COLO668 (cell line): Measurements from ENCODE around the gene SPECC1L.

ENCODE experiments used
- DNase-seq: peaks from one replicate; lab custom pipeline; 2025; ENCODE audit not compliant: unreplicated experiment; lab: John Stamatoyannopoulos, UW

The SPECC1L gene

DNA sequence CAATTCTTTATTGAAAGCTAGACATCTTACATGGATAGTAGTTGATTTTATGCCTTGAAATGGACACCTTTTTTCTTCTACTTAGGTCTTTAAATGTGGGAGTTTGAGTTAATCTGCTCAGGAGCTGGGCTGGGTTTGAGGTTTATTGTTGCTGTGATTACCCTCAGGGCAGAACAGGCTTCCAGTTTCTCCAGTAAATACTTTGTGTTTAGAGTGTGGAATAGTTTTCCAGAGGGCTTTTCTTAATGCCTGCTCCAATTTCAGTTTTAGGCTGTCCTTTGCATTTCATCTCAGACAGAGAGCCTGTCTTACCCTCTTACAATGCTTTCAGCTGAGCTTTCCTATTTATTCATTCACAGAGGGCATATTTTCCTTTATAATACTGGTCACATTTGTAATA lies 86.9 kb downstream of the SPECC1L start:
- DNase-seq: no peak

DNA sequence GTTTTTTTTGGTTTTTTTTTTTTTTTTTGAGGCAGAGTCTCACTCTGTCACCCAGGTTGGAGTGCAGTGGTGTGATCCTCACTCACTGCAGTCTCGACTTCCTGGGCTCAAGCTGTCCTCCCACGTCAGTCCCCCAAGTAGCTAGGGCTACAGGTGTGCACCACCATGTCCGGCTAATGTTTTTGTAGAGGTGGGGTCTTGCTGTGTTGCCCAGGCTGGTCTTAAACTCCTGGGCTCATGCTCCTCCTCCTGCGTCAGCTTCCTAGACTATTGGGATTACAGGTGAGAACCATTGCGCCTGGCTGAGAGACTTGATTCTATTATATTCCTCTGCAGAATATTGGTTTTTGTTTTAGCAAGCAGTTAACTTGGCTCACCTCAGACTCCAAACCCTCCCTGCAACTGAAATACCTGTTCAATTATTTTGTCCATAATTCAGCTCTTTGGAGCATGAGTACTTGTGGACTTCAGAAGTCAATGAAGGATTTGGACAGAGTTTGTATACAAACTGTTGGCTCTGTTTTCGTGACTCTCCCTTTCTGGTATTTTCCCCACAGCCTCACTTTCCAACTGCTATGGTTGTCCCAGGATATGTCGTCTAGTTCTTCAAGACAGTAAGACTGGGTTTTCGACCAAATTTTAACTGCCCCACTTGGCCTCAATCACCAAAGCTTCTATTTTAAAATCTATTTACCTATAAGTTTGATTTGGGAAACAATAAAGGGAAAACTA lies 87.6 kb downstream of the SPECC1L start:
- DNase-seq: no peak

DNA sequence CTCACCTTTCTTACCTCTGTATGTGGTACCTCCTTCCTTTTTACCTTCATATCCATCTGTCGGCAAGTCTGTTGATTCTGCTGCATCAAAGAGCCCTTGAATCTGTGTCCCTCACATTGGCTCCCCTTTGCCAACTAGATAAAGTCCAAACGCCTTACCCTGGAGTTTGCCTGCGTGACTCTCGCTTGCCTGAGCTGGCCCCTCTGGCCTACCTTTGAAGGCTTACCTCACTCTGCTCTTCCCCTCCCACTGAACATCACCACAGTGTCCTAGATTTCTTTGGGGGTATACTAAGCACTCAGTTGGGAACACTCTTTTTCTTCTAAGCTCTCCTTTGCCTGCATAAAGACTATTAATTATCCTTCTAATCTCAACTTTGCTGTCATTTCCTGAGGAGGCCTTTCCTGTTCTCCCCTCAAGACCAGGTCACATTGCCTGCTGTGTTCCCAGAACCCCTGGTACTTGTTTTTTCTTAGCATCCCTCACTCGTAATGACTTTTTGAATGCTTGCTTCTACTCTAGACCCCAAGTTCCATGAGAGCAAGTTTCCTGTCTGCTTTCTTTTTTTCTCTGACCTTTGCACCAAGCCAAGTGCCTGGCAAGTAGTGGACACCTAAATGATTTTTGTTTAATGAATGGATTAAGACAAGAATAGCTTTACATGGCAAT lies 89.0 kb downstream of the SPECC1L start:
- no peak for DNase-seq

DNA sequence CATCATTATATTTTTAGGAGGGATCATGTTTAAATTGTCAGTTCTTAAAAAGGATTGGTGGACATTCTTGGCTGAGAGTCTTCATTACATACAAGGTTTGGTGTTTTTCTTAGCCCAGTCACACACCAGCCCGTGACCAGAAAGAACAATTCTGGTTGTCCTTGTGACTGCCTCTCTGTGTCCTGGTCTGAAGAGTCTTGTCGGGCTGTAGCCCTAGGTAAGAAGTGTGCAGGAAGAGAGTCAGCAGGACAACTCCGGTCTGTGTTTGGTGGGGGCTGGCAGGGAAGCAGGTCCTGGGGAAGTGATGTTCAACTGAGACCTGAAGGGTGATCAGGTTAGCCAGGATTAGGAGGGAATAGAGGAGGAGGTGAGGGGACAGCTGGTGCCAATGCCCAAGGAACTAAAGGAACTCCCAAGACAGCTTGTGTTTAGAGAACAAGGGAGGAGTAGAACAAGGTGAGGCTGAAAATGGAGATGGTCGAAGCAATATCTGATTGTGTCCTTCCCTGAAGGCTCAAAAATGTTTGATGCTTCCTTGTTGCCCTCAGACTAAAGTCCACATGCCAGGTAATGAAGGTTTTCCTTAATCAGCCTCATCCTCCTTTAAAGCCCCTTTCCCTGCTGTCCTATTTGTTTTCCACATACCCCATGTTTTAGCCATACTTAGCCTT lies 91.5 kb downstream of the SPECC1L start:
- no peak for DNase-seq

DNA sequence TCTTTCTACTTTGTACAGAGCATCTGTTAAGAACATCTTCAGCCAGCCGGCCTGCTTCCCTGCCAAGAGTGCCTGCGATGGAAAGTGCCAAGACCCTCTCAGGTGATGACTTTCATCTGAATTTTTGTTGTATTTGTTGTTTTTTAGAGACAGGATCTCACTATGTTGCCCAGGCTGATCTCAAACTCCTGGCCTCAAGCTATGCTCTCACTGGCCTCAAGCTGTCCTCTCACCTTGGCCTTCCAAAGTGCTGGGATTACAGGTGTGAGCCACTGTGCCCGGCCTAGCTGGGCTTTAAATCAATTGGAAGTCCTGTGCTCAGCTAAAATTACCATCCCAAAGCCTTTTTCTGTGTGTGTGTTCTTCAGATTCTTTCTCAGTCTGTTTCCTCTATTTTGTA lies 92.6 kb downstream of the SPECC1L start:
- no peak for DNase-seq

DNA sequence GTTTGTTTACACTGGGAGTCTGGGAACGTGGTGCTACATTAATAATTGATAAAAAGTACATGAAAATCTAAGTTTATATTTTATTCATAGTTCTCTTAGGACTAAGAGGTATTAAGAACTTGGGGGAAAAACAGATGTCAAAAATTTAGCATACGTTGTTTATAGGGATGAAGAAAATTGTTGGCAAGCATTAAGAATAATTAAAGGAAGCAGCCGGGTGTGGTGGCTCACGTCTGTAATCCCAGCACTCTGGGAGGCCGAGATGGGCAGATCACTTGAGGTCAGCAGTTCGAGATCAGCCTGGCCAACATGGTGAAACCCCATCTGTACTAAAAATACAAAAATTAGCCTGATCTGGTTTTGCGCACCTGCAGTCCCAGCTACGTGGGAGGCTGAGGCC lies 96.1 kb downstream of the SPECC1L start:
- no peak for DNase-seq

DNA sequence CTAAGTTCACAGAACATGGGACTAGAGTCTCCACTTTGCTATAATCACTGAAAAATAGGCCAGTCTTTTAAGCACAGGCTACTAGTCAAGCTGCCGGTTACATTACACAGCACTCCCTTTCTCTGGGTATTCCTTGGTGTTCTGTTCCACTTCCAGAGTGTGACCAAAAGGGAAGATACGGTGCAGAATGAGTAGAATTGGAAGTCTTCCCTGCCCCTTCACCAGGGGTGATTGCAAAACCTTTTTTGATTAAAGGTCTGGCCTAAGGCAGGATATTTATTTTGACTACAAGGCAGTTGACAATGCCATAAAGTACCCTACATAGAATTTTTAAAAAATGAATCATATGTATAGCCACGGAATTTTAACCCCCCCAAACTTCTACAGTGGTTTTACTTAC lies 97.2 kb downstream of the SPECC1L start:
- no peak for DNase-seq

DNA sequence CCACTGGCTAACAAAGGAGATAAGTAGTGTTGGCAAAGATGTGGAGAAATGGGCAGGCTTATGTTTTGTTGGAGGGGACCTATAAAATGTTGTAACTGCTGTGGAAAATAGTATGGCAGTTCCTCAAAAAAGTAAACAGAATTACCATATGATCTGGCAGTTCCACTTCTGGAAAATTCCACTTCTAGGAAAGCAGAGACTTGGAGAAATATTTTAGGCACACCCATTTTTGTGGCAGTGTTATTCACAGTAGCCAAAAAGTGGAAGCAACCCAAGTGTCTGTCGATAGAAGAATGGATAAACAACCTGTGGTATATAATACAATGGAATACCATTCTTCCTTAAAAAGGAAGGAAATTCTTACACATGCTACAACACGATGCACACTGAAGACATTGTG lies 99.8 kb downstream of the SPECC1L start:
- DNase-seq: no peak

DNA sequence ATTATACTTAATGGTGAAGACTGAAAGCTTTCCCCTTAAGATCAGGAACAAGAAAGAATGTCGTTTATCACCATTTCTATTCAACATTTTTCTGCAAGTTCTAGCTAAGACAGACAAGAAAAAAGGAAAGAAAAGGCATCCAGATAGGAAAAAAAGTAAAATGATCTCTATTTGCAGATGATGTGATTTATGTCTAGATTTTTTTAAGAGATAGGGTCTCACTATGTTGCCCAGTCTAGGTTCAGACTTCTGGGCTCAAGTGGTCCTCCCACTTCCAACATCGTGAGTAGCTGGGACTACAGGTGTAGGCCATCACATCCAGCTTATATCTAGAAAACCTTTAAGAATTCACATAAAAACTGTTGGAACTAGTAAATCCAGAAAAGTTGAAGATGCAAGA lies 105.4 kb downstream of the SPECC1L start:
- no peak for DNase-seq

DNA sequence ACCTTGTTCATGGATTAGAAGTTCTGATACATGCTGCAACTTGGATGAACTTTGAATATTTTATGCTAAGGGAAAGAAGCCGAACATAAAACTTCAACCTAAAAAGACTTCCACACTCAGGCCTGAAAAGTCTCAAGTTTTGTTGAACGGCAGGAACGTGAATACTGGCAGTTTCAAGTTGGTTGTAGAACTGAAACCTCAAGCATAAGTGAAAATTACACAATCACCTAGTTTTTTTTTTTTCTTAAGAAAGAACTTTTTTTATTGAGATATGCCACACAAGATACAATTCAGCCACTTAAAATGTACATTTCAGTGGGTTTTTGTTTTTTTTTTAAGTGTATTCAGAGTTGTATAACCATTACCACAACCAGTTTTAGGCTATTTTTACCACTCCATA lies 106.0 kb downstream of the SPECC1L start:
- no peak for DNase-seq

DNA sequence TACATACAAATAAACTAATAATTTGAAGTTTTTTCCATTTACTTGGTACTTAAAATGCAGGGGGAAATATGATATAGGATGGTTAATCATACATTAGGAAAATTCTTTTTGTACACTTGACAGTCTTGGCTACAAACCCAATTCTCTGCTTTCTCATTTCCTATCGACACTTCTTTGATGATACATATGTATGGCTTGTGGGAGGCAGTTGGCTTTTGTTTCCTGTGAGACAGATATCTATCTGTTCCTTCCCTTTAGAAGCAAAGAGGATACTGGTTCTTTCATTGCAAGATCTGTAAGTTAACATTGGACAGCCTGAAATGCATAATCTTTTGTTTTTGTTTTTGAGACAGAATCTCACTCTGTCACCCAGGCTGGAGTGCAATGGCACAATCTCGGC lies 108.9 kb downstream of the SPECC1L start:
- DNase-seq: no peak

DNA sequence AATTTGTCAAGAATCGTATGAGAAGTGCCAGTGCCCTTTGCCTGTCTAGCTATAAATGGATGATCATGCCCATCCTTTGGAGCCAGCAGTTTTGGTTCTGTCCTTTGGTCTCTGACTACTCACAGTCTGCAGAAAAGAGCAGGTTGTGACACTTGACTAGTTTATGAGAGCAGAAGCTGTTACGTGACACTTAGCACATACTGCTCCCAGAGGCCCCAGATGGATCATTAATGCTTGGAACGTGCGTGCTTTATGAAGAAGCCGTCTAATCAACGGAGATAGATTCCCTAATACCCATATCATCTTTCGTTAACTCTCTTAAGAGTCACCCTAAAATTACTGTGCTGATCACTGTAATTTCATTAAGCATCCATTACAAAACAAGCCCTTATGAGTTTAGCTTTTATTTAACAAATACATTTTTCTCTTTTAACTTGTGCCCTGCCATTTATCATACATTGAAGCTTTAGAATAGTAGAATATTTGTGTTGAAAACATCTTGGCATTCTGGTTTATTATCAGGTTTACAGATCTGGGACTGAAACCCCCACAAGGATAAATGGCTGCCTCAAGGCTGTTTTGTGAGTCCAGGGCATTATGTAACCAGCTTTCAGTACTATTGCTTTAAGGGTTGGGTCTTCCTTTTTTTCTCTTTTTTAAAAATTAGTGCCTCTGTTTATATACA lies 109.7 kb downstream of the SPECC1L start:
- DNase-seq: no peak

DNA sequence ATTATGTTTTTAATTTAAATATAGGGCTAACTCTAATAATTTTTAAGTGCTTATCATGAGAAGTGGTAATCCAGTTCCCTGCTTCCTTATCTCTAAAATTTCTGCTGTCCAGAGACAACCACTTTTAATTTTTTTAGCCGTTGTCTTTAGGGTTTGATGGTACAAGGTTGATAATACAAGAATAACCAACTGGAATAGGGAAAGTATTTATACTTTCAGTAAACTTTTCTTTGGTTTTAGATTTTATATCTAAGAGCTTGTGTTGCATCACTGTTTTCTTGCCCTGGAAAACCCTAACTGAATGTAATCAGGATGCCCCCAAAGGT lies 110.2 kb downstream of the SPECC1L start:
- DNase-seq: no peak

DNA sequence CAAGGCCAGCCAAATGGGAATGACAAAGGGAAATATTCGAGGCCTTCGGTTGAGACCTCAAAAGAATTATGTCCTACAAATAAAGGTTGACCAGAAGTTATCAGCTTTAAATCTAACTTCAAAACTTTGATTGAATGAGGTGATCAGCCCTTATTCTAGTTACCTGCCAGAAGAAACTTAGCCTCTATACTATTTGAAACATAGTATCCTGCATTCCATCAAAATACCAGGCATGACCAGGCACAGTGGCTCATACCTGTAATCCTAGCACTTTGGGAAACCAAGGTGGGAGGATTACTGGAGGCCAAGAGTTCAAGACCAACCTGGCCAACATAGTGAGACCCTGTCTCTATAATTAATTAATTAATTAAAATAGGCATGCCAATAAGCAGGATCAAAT lies 112.4 kb downstream of the SPECC1L start:
- DNase-seq: no peak

DNA sequence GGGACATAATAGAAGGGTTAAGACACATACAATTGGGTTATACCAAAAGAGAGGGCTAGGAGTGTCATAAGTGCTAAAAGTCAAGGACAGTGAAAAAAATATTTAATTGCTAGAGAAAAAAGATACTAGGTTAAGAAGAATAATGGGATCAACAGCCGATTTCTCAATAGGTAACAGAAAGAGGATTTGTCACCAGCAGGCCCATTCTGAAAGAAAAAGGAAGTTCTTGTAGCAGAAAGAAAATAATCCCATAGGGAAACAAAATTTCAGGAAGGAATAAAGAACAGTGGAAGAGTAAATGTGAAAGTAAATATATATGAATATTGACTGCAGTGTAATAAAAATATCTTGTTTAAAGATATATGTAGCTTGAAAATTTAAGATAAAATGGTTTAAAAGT lies 113.5 kb downstream of the SPECC1L start:
- DNase-seq: no peak

DNA sequence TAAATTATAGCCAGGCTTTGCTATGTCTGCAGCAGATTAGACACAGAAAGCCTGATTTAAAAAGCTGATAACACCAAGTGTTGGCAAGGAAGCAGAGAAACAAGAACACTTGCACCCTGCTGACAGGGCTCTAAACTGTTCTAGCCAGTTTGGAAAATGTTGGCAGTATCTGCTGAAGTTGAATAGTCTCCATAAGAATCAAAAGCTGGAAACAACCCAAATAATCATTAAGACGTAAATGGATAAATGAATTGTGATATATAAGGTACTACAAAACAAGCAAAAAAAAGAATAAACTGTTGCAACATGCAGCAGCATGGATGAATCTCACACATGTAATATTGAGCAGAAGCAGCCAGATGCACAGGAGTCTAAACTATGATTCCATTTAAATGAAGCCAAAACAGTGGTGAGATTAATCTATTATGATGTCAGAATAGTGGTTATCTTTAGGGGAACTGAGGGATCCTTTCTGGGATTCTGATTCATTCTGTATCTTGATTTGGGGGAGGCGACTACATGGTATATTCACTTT lies 116.4 kb downstream of the SPECC1L start:
- no peak for DNase-seq

DNA sequence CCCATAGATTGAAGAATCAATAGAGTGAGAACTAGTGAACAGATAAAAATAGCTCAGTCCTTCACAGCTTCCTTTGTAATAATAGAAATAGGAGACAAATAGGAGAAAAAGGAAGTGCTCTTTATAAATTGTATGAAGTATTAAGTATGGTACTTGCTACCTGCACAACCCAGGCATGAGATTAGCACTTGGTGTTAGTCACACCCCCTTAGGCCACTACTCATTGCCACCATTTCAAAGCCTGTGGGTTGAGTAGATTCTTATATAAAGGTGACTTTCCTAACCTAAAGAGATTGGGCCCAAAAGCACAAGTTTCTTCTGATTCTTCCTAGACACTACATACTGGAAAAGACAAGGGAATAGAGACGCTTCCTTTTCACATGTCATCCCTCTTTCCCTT lies 119.0 kb downstream of the SPECC1L start:
- DNase-seq: no peak

DNA sequence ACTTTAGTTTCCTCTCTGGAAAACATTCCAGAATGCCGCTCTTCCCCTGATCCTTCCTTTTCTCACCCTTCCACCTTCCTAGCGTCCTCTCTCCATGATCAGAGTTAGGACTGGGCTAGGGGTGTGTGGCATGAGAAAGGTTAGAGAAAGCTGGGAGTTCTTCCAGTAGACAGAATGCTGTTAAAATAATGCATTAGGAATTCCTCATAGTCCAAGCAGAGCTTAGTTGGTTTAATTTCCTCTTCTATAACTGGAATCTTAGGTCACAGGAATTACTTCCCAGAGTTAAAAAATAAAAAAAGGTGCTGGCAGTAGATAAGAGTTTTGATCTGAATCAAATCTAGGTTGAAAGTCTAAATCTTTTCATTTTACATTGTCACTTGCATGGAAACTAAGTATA lies 119.5 kb downstream of the SPECC1L start:
- no peak for DNase-seq

DNA sequence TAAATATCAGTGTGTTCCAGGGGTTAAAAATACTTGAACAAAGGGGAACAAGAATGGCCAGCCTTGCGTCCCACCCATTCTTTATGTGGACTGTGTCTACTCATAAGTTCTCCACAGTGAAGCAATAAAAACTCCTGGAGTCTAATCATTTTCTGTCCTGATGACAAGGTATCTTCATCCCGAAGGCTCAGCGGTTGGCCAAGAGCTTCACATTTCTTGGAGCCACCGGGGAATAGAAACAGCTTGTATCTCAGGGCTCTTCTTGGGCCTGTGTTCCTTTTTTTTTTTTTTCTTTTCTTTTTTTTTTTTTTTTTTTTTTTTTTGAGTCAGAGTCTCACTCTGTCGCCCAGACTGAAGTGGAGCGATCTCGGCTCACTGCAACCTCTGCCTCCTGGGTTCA lies 119.9 kb downstream of the SPECC1L start:
- no peak for DNase-seq

DNA sequence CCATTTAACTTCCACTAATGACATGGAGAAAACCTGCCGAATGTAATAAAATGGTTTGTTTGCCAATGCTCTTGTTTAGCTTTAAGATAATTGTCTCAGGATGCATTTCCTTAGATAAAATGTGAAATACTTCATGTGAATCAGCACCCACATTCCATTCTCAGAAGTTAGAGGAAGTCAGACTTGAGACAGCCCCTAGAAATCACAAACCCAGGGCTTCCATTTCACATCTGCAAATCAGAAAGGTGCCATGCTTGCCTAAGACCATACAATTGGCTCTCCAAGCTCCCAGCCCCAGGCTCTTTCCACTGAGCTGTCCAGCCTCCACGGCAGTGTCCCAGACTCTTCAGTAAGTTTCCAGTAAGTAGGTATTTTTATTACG lies 121.2 kb downstream of the SPECC1L start:
- no peak for DNase-seq

DNA sequence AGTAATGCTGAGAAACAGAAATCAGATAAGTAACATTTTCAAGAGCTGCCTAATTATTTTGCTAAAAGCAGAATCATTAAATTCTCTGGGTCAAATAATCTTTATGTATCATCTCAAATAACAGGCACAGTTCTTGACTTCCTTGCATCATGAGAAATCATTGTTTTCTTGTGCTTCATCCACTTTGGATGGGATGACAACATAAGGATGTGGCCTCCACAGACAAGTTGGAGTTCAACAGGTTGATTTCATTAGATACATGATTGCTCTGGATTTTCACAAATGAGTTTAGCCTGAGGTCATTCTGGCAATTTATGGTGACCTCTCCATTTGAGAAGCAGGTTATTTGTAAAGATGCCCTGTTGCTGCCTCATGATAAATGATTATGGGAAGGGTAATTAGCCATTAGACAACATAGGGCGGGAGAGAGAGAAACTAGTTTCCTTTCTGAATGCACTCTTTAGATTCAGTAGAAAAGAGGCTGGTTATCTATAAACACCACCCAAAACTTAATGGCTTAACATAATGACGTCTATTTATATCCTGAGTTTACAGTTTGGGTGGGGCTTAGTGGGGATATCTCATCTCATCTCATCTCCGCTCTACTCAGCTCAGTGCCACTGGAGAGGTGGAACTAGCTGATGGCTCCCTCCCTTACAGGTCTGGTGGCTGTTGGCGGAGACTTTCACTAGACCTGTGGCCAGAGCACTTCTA lies 121.7 kb downstream of the SPECC1L start:
- DNase-seq: no peak
